Activated CD4-positive, alpha-beta T cell treated with anti-CD3 and anti-CD28 coated beads, Interleukin-10, Interleukin-2, amounts not matched to agents 100 ng/mL and 50 ng/mL, durations not matched to agents 16 hours and 8 hours (primary cell): Measurements from ENCODE around the gene TK2.

Source experiments
- DNase-seq: peaks from one replicate; pipeline ENCODE4 v3.0.0-alpha.2; 2020

Gene TK2

DNA sequence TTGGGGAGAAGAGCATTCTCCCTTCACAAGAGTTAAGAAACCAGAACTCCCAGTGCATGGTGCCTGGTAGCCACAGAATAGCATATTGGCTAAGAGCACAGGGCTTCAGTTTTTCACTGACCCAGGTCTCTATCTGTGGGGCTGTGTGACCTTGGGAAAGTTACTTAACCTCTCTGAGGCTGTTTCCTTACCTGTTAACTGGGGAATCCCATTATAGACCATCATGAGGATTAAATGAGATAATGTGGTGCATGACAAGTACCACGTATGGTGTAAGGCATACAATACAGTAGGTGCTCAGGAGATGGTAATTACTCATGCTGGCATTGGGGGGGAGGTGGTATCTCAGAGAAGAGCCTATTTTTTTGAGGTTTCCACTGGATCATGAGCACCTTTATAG, 89.2 kb downstream of the TK2 start:
- DNase-seq = no peak

GRCh38 chr16:66459878-66460277, 90.0 kb downstream of the TK2 start:
- no peak for DNase-seq

GRCh38 chr16:66458853-66459252, 91.1 kb downstream of the TK2 start:
- no peak for DNase-seq

GRCh38 chr16:66458292-66458691, 91.6 kb downstream of the TK2 start:
- DNase-seq = no peak
